Cardiac muscle cell (in vitro differentiated cells and primary cell): ENCODE data around the gene LDLR. TPM values are rescaled to one million over a fixed set of nuclear protein-coding genes. Genes with fewer than 3 reads are reported as not detected.

ENCODE experiments used
- DNase-seq, 2 donors: peaks; one replicate each; pipeline versions ENCODE4 v3.0.0 to v3.0.0-alpha.2; 2010 to 2017; ENCODE audit warnings: low read depth in 1 of 2, low spot score in 1 of 2
- H3K27ac ChIP-seq: fragments of 200-600 bp; sonication (generic); 2 replicates; pipeline ENCODE4 v1.5.1; 2016
- H3K27me3 ChIP-seq: fragments of 200-600 bp; sonication (generic); 2 replicates; pipeline ENCODE4 v1.6.0; 2016; ENCODE audit warnings: control low read depth
- H3K36me3 ChIP-seq: fragments of 200-600 bp; sonication (generic); 2 replicates; pipeline ENCODE4 v1.5.1; 2016; ENCODE audit warnings: control low read depth
- H3K4me1 ChIP-seq: fragments of 200-600 bp; sonication (generic); 2 replicates; pipeline ENCODE4 v1.8.1; 2017; ENCODE audit warnings: low read depth, mild to moderate bottlenecking, mixed run types
- H3K4me3 ChIP-seq: fragments of 200-600 bp; sonication (generic); 2 replicates; pipeline ENCODE4 v1.5.1; 2016; ENCODE audit warnings: mild to moderate bottlenecking
- H3K9me3 ChIP-seq: fragments of 200-600 bp; sonication (generic); 2 replicates; pipeline ENCODE4 v1.5.1; 2017; ENCODE audit warnings: low read depth, mild to moderate bottlenecking, control low read depth
- CTCF ChIP-seq: IDR thresholded peaks from 2 replicates; pipeline ENCODE4 v1.5.1; 2012; ENCODE audit warnings: low read depth, mild to moderate bottlenecking, low read length
- polyA plus RNA-seq: library from polyadenylated mRNA; unstranded; fragments of >200 nt; fragmentation: Nextera tagmentation; extraction: Ambion mirVana; gene quantifications from 2 replicates; pipeline ENCODE4 v1.2.1, GENCODE V29; 2016
- total RNA-seq: library from RNA; depleted of rRNA; stranded (reverse); fragments of >200 nt; gene quantifications from 2 replicates; pipeline ENCODE4 v1.2.3, GENCODE V29; 2016

LDLR gene
- total and polyA plus RNA-seq, 2 experiments from 2014 or later, result 98.6 to 107 TPM

- H3K4me3 ChIP-seq, result no peak overlapping the region
- no peaks in the 10 kb centered on the region for H3K27me3 ChIP-seq
- TF ChIP-seq CTCF, result no peak
- peaks cover 13% of the 10 kb centered on the region for H3K36me3 ChIP-seq
- no peak for DNase-seq
- H3K4me1 ChIP-seq, result no peaks in the 10 kb centered on the region
- H3K27ac ChIP-seq, result no peak overlapping the region
- H3K9me3 ChIP-seq, result no peaks in the 10 kb centered on the region
Measured at GRCh38 chr19:11054628-11055027, 34.6 kb upstream of the LDLR start.

- TF ChIP-seq CTCF, result no peak
- Histone ChIP-seq H3K27me3 (no peaks in the 10 kb centered on the region), H3K27ac (no peak overlapping the region), H3K36me3 (peaks cover 14% of the 10 kb centered on the region), H3K4me1 (no peaks in the 10 kb centered on the region), H3K9me3 (no peaks in the 10 kb centered on the region), H3K4me3 (no peak overlapping the region)
- no peak for DNase-seq
Measured at GRCh38 chr19:11058246-11059030, 30.8 kb upstream of the LDLR start.

- DNase-seq, result no peak
- H3K4me1 ChIP-seq, result no peaks in the 10 kb centered on the region
- H3K27ac ChIP-seq, result no peak overlapping the region
- H3K4me3 ChIP-seq, result no peak overlapping the region
- H3K27me3 ChIP-seq, result no peaks in the 10 kb centered on the region
- peaks cover 10% of the 10 kb centered on the region for H3K36me3 ChIP-seq
- TF ChIP-seq CTCF, result no peak
- no peaks in the 10 kb centered on the region for H3K9me3 ChIP-seq
Measured at GRCh38 chr19:11059511-11060358, 29.5 kb upstream of the LDLR start.

- Histone ChIP-seq H3K36me3 (peaks cover 10% of the 10 kb centered on the region), H3K9me3 (no peaks in the 10 kb centered on the region), H3K4me3 (no peak overlapping the region), H3K4me1 (no peaks in the 10 kb centered on the region), H3K27ac (no peak overlapping the region), H3K27me3 (no peaks in the 10 kb centered on the region)
- no peak for DNase-seq
- no peak for TF ChIP-seq CTCF
Measured at GRCh38 chr19:11061952-11062351, 27.3 kb upstream of the LDLR start.

- TF ChIP-seq CTCF, result no peak
- peaks cover 10% of the 10 kb centered on the region for H3K36me3 ChIP-seq
Measured at GRCh38 chr19:11063434-11063833, 25.8 kb upstream of the LDLR start.

More at GRCh38 chr19:11063434-11063833, 25.8 kb upstream of the LDLR start:
- Histone ChIP-seq H3K27me3 (no peaks in the 10 kb centered on the region), H3K9me3 (no peaks in the 10 kb centered on the region), H3K27ac (no peak overlapping the region), H3K4me3 (no peak overlapping the region), H3K4me1 (no peaks in the 10 kb centered on the region)
- no peak for DNase-seq
